Vagina (tissue), 2 donors: Measurements from ENCODE around the gene RAPGEF4. TPM values are rescaled to one million over a fixed set of nuclear protein-coding genes. Genes with fewer than 3 reads are reported as not detected.

Experiments
- DNase-seq, 2 donors: peaks; one replicate each; pipeline ENCODE4 v3.0.0-alpha.2; 2017; ENCODE audit errors: extremely low spot score in 2 of 2
- H3K27ac ChIP-seq: fragments of 200-600 bp; sonication (generic); one replicate; pipeline ENCODE4 v1.5.1; 2019
- H3K27me3 ChIP-seq: fragments of 200-600 bp; sonication (generic); one replicate; pipeline ENCODE4 v1.5.1; 2019
- H3K36me3 ChIP-seq, 2 donors: fragments of 200-600 bp; sonication (generic); one replicate each; pipeline ENCODE4 v1.5.1; 2017 to 2019
- H3K4me1 ChIP-seq: fragments of 200-600 bp; sonication (generic); one replicate; pipeline ENCODE4 v1.5.1; 2019
- H3K4me3 ChIP-seq, 2 donors: fragments of 200-600 bp; sonication (generic); 1 replicate in 1 of 2; 2 replicates in 1 of 2; pipeline ENCODE4 v1.5.1; 2016 to 2019
- H3K9me3 ChIP-seq: fragments of 200-600 bp; sonication (generic); one replicate; pipeline ENCODE4 v1.5.1; 2019
- CTCF ChIP-seq, 3 experiments: fragments of 450-650 bp in 2 of 3; fragments of 200-600 bp in 1 of 3; sonication (generic) in 1 of 3; IDR thresholded peaks; one replicate each; pipeline ENCODE4 v1.5.1; 2017 to 2019; ENCODE audit warnings: antibody characterized with exemption in 3 of 3, mild to moderate bottlenecking in 2 of 3, moderate library complexity in 2 of 3
- POLR2A ChIP-seq, 2 donors: fragments of 450-650 bp; IDR thresholded peaks; one replicate each; pipeline ENCODE4 v1.6.1; 2017; ENCODE audit warnings: antibody characterized with exemption in 2 of 2, mild to moderate bottlenecking in 2 of 2, moderate library complexity in 2 of 2
- POLR2AphosphoS5 ChIP-seq, 2 donors: sonication (generic); formaldehyde crosslinking; IDR thresholded peaks; one replicate each; pipeline ENCODE4 v1.9.0; 2017; ENCODE audit warnings: antibody characterized with exemption in 2 of 2, mild to moderate bottlenecking in 2 of 2, low read depth in 1 of 2; ENCODE audit not compliant: insufficient read depth in 1 of 2
- intact Hi-C: fragments of 100-400 bp; cut with DNase I; formaldehyde crosslinking; loops from one replicate; pipeline ENCODE4 v1.15.1; 2023
- total RNA-seq: library from RNA; depleted of rRNA; stranded (reverse); fragments of >200 nt; gene quantifications from one replicate; pipeline ENCODE4 v1.2.3, GENCODE V29; 2016

The RAPGEF4 gene
- total RNA-seq, 1 donor from 2014 or later, result 18.4 TPM

DNA sequence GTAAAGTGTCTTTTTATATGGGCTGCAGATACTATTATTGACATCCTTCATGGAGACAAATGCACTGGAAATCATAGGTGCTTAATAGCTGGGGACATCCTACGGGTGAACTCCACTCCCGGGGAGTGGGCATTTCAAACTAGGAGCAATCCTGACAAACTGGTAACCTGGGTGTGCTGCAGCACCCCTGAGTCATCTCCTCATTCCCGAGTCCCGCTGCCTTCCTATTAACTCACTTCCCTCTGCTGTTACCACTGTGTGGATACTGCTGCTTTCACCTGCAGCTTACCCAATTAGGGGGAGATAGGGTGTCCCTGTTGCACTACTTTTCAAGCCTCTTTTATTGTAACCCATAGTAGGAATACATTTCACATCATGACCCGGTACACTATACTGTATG is 134.2 kb downstream of the RAPGEF4 start:
- H3K27ac ChIP-seq, result no peak overlapping the region
- no peaks in the 10 kb centered on the region for H3K9me3 ChIP-seq
- intact Hi-C loops, result loop anchor here (10.0 kb wide), 1 partner anchor 65 kb away; no protein-coding TSS in a partner anchor
- TF ChIP-seq POLR2AphosphoS5 (IDR thresholded peaks at IDR 0.05; ENCODE audit: insufficient read depth in 1 of 2, low read depth in 1 of 2) (no peak), CTCF (IDR thresholded peaks at IDR 0.05) (no peak), POLR2A (IDR thresholded peaks at IDR 0.05) (no peak)
- no peaks in the 10 kb centered on the region for H3K36me3 ChIP-seq
- H3K27me3 ChIP-seq, result no peaks in the 10 kb centered on the region
- H3K4me1 ChIP-seq, result no peaks in the 10 kb centered on the region
- no peak for DNase-seq
- no peak overlapping the region for H3K4me3 ChIP-seq

DNA sequence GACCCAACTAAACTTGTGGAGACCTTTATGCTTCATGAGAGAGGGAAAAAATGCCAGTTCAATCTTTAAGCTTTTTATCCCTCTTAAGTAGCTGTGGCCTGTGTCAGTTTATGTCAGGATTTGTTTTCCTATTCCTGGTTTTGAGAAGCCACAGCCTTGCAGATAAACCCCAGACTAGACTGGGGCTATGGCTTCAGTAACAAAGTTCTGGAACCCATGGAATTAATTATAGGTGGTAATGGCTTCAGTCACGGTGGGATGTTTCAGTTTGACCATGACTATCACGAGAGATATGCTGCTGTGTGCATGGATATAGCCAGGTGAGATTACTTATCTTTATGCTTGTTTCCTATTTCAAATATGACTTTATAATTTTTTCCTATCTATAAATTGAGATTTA is 134.8 kb downstream of the RAPGEF4 start:
- Histone ChIP-seq H3K27me3 (no peaks in the 10 kb centered on the region), H3K36me3 (no peaks in the 10 kb centered on the region), H3K4me3 (no peak overlapping the region), H3K27ac (no peak overlapping the region), H3K4me1 (no peaks in the 10 kb centered on the region), H3K9me3 (no peaks in the 10 kb centered on the region)
- intact Hi-C loops, result no loop called here
- no peak for DNase-seq
- TF ChIP-seq CTCF (IDR thresholded peaks at IDR 0.05) (no peak), POLR2A (IDR thresholded peaks at IDR 0.05) (no peak), POLR2AphosphoS5 (IDR thresholded peaks at IDR 0.05; ENCODE audit: insufficient read depth in 1 of 2, low read depth in 1 of 2) (no peak)

DNA sequence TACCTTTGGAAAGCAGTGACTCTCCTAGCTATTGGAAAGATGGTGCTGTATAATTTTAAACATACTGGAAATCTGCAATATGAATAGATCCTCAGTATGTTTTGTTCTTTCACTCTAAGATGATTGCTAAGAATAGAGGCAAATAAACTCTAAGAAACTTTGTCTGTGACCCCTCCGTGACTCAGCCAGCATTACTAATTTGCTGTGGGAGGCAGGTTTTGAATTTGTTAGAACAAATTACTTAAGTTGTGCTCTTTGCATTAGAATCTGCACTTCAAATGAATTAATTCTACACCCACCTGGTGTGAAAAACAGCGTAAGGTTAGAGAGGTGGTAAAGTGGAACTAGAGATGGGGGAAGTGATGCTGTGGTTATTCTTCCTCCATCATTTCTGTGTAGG is 142.2 kb downstream of the RAPGEF4 start:
- no peak overlapping the region for H3K4me3 ChIP-seq
- H3K27ac ChIP-seq, result no peak overlapping the region
- H3K4me1 ChIP-seq, result no peaks in the 10 kb centered on the region
- intact Hi-C loops, result no loop called here
- no peak for DNase-seq
- no peaks in the 10 kb centered on the region for H3K36me3 ChIP-seq
- no peaks in the 10 kb centered on the region for H3K9me3 ChIP-seq
- TF ChIP-seq POLR2A (IDR thresholded peaks at IDR 0.05), result no peak
- TF ChIP-seq POLR2AphosphoS5 (IDR thresholded peaks at IDR 0.05; ENCODE audit: insufficient read depth in 1 of 2, low read depth in 1 of 2), result no peak
- TF ChIP-seq CTCF (IDR thresholded peaks at IDR 0.05), result no peak
- no peaks in the 10 kb centered on the region for H3K27me3 ChIP-seq

- TF ChIP-seq POLR2AphosphoS5 (IDR thresholded peaks at IDR 0.05; ENCODE audit: insufficient read depth in 1 of 2, low read depth in 1 of 2) (no peak), POLR2A (IDR thresholded peaks at IDR 0.05) (no peak), CTCF (IDR thresholded peaks at IDR 0.05) (no peak)
- no peak for DNase-seq
- H3K4me1 ChIP-seq, result no peaks in the 10 kb centered on the region
- H3K9me3 ChIP-seq, result no peaks in the 10 kb centered on the region
- intact Hi-C loops, result no loop called here
- no peak overlapping the region for H3K27ac ChIP-seq
- no peaks in the 10 kb centered on the region for H3K36me3 ChIP-seq
- no peak overlapping the region for H3K4me3 ChIP-seq
- H3K27me3 ChIP-seq, result no peaks in the 10 kb centered on the region
Measured at GRCh38 chr2:172878260-172878659, 142.6 kb downstream of the RAPGEF4 start.

- Histone ChIP-seq H3K9me3 (no peaks in the 10 kb centered on the region), H3K36me3 (no peaks in the 10 kb centered on the region), H3K27ac (no peak overlapping the region), H3K4me1 (peaks cover 6% of the 10 kb centered on the region), H3K27me3 (no peaks in the 10 kb centered on the region), H3K4me3 (no peak overlapping the region)
- intact Hi-C loops, result no loop called here
- no peak for DNase-seq
- TF ChIP-seq POLR2AphosphoS5 (IDR thresholded peaks at IDR 0.05; ENCODE audit: insufficient read depth in 1 of 2, low read depth in 1 of 2) (no peak), CTCF (IDR thresholded peaks at IDR 0.05) (no peak), POLR2A (IDR thresholded peaks at IDR 0.05) (no peak)
Measured at GRCh38 chr2:172884336-172884735, 148.7 kb downstream of the RAPGEF4 start.
